GM21515 (cell line): ENCODE results near the gene PPP1R12B.
A peak's percentile ranks its signal among the peaks of the same experiment; 100 is the strongest.
"Not testable (repeated sequence)": the region's sequence is repeated elsewhere in the genome, so short reads cannot be mapped to it uniquely, and the experiment has no call there.

Experiments
- ATAC-seq: cut with Tn5 transposase; IDR thresholded peaks from one replicate; pipeline ENCODE4 v1.9.1; 2021; ENCODE audit not compliant: unreplicated experiment

The PPP1R12B gene

GRCh38 chr1:202597090-202597761, 248.7 kb downstream of the PPP1R12B start:
- no peak for ATAC-seq

DNA sequence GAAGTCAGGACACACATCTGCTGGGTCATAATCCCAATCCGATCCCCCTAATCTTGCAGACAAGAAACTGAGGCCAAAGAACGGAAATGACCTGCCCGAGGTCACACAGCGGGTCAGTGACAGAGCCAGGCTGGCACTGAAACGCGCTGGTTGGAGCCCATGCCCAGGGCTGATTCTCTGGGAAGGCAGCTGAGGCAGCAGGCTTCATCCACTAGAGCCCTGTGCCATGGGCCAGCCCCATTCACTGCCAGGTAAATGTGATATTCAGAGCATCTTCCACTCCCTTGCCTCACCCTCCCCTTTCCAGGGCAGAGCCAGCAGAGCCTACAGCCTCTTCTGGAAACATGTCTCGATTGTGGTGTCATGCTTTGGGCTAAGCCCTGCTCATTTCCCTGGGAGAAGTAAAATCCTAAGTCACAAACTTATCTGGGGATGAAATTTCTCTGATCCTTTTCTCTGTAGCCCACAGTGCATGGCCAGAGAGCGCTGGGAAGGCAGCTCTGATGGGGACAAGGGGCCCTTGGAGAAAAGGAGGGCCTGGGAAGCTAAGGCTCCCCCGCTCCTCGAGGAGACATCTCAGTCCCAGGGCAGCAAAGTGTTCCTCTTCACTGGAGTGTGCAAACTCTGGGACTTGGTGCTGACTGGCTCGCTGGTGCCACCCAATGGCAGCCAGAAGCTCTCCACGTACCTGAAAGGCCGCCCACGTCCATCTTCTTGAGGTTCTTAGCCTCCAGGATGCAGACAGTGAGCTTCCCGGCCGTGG, 251.4 kb downstream of the PPP1R12B start:
- peak; percentile 62 for ATAC-seq

DNA sequence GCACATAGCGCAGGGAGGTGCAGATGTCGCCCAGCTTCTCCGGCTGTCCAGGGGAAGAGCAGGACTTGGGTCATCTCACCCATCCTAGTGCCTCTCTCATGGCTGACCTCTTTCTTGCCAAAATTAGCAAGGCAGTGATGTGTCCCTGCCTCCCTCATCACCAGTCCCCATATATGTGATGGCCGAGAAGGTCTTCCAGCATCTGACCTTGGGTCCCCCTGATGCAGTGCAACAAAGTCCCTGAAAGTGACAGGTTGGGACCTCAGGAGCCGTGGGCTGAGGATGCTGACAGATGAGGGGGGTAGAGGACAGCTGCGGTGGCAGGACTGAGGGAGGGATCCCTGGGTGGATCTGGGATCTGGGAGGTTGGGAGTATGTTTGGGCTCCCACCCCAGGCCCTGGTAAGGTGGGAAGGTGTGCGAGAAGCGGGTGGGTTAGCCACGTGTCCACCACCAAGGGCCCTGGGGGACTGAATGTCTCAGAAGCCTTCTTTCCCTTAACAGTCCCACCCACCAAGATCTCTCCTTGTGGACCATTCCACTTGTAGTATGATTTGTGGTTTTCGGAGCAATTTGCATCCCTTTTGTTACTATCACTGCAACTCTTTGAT, 252.0 kb downstream of the PPP1R12B start:
- ATAC-seq = no peak

GRCh38 chr1:202603435-202603834, 254.9 kb downstream of the PPP1R12B start:
- ATAC-seq = no peak

DNA sequence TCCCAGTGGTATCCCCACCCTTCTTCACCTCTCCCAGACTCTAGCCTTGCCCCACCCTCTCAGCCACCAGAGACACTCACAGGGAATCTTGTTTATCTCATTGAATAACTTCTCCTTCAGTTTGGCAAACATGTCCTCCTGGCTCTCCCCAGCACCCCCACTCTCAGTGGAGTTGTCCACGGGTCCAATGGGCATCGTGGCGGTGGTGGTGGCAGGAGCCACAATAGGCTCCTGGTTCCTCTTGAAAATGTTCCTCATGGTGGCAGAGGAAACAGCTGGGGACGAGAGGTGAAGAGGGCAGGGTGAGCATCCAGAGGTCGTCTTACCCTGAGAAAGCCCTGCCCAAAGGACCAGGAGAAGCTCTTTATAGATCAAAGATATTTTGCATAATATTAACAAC, 257.0 kb downstream of the PPP1R12B start:
- no peak for ATAC-seq

- not testable (repeated sequence) for ATAC-seq
These were observed 263.5 kb downstream of the PPP1R12B start for GRCh38 chr1:202612036-202612435.

DNA sequence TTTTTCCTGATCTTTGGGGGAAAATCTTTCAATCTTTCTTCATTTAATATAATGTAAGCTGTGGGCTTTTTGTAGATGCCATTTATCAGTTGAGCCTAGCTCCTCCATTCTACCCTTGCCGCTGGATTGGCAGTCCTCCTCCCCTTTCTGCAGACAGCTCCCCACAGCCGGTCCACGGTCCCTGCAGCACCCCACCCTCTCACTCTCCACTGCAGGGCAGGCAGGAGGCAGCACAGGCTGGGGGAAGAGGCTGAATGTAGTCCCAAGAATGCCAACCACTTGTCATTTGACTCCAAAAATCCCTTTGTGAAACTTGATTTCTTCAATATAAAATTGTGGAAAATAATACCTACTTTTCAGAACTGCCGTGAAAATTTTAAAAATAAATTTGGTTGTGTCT, 265.1 kb downstream of the PPP1R12B start:
- no peak for ATAC-seq

GRCh38 chr1:202614363-202615207, 266.1 kb downstream of the PPP1R12B start:
- not testable (repeated sequence) for ATAC-seq

GRCh38 chr1:202615208-202615500, 266.7 kb downstream of the PPP1R12B start:
- not testable (repeated sequence) for ATAC-seq

DNA sequence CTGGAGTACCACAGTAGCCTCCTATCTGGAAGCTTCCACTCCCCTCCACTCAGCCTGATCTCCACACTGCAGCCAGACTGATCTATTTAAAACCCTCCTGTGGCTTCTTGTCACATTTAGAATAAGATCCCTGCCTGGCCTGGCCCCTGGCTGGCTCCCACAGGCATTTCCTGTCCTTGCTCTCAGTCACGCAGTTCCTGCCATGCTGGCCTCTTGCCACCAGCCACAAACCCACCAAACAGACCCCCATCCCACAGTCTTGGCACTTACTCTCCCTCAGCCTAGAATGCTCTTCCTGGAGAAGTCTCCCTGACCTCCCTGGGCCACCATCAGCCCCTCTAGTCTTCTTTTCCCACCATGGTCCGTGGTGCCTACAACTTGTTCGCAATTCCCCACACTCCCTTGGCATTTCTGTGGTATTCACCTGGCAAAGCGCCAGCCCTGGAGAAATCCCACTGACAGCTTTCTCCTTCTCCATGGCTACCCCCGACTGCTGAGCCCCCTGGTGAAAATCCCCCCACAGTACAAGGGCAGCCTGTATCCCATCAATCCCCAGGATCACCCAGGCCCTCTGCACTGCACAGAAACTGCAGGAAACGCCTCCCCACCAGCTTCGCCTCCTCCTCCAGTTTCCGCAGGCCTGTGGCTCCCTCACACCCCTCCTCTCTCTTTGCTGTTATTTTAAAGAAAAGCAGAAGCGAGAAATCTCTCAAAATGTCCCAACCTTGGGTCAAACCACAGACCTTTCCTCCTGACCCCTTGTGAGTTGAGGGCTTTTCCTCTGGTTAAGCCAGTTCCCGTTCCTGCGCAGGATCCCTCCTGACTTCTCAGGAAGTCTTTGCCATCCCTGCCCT, 267.2 kb downstream of the PPP1R12B start:
- ATAC-seq = peak; percentile 80

DNA sequence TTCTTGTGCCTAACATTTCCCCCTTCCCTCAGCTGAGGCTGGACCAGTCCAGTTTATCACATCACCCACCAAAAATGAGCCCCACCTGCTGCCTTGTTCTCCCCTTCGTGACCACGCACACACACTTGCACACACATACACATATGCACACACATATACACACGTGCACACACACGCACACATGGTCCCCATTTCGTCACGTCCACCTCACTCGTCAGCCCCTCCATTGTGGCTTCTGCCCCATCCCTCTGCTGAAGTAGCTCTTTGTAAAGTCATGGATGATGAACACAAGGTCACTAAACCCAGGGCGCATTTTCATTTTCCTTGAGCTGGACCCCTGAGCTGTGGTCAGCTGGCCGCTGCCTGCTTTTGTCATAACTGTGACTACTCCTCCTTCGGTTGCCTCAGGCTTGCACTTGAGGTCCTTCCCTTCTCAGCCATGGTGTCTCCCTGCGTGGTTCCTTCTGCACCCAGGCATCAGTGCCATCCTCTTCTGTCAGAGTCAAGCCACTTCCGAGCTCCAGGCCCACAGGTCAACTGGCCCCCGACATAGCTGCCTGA, 267.9 kb downstream of the PPP1R12B start:
- ATAC-seq = peak; percentile 20

GRCh38 chr1:202619012-202619411, 270.5 kb downstream of the PPP1R12B start:
- ATAC-seq = not testable (repeated sequence)

GRCh38 chr1:202619505-202619904, 271.0 kb downstream of the PPP1R12B start:
- ATAC-seq = no peak

- ATAC-seq = not testable (repeated sequence)
These were observed 271.5 kb downstream of the PPP1R12B start for GRCh38 chr1:202620036-202620435.

GRCh38 chr1:202621446-202621845, 272.9 kb downstream of the PPP1R12B start:
- ATAC-seq = no peak

GRCh38 chr1:202622388-202622787, 273.9 kb downstream of the PPP1R12B start:
- ATAC-seq = no peak

- no peak for ATAC-seq
These were observed 274.6 kb downstream of the PPP1R12B start for GRCh38 chr1:202623075-202623474.

GRCh38 chr1:202623476-202623875, 275.0 kb downstream of the PPP1R12B start:
- ATAC-seq = not testable (repeated sequence)

GRCh38 chr1:202624088-202624780, 275.7 kb downstream of the PPP1R12B start:
- no peak for ATAC-seq

DNA sequence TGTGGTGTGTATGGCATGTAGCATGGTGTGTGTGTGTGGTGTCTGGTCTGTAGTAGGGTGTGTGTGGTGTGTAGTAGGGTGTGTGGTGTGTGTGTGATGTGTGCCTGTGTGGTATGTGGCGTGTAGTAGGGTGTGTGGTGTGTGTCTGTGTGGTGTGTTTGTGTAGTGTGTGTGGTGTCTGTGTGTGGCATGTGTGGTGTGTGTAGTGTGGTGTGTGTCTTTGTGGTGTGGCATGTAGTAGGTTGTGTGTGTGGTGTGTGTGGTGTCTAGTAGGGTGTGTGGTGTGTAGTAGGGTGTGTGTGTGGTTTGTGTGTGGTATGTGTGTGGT, 276.2 kb downstream of the PPP1R12B start:
- no peak for ATAC-seq
